Measurements from ENCODE around the gene TMEM270. TPM values are rescaled to one million over a fixed set of nuclear protein-coding genes. Genes with fewer than 3 reads are reported as not detected.
A peak's percentile ranks its signal among the peaks of the same experiment; 100 is the strongest.

Gene TMEM270
- polyA plus RNA-seq, 2 of the 4 experiments (the other 2 are of a cell fraction): not detected

DNA sequence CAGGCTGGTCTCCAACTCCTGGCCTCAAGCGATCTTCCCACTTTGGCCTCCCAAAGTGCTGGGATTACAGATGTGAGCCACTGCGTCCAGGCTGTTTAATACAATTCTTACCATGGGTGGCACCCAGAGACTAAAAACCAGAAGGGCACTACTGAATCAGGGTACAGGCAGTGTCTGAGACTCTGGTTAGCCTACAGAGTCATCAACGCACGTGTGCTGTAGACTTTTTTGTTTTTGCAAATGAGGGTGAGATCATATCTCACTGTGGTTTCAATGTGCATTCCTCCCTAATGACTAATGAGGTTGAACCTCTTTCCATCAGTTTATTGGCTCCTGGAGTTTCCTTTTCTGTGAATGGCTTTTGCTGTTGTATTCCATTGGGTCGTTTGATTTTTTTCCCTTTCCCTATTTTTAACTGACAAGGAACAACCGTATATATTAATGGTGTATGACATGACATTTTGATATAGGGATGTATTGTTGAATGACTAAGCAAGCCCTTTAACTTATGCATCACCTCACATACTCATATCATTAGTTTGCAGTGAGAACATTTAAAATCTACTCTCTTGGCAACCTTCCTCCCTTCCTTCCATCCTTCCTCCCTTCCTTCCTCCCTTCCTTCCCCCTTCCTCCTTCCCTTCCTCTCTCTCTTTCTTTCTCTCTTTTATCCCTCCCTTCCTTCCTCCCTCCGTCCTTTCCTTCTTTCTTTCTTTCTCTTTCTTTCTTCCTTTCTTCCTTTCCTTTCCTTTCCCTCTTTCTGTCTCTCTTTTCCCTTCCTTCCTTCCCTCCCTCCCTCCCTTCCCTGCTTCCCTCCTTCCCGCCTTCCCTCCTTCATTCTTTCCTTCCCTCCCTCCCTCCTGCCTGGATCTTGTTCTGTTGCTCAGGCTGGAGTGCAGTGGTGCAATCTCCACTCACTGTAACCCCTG is 9.3 kb upstream of the TMEM270 start:
- ATAC-seq (peak; percentile 65 to 74), FAIRE-seq (peak; percentile 28), DNase-seq (ENCODE audit: low read depth in 1 of 2, low spot score in 1 of 2) (peak; percentile 62 to 79)
- WGBS (ENCODE audit: missing lambda C conversion rate): 29% methylated on average over 8 of the region's 8 CpGs
- no peaks in the 10 kb centered on the region for H3K9me3 ChIP-seq
- H3K4me1 ChIP-seq: peaks cover 36% of the 10 kb centered on the region
- H3K27ac ChIP-seq: peak overlapping the region; percentile 73 to 83
- TF ChIP-seq PBX3 (IDR thresholded peaks at IDR 0.05) (no peak), E2F6 (IDR thresholded peaks at IDR 0.05; ENCODE audit: borderline replicate concordance, low read depth) (0 out of 2 replicates have a peak, but pooled peaks have one; percentile 31), RNF2 (IDR thresholded peaks at IDR 0.05; ENCODE audit: borderline replicate concordance, low read depth) (no peak), RCOR1 (IDR thresholded peaks at IDR 0.05; ENCODE audit: low read depth, low read length) (no peak), JUNB (IDR thresholded peaks at IDR 0.05) (peak; percentile 42; the same call in 1 of the 2 replicates), NR3C1 (IDR thresholded peaks at IDR 0.05) (no peak), MYC (IDR thresholded peaks at IDR 0.05; ENCODE audit: borderline replicate concordance, low read length) (no peak), CBX8 (IDR thresholded peaks at IDR 0.05) (no peak), RARB (CRISPR knock-in tag; IDR thresholded peaks at IDR 0.05) (no peak), ZFP36 (IDR thresholded peaks at IDR 0.05; ENCODE audit: borderline replicate concordance, partially characterized antibody) (no peak), BHLHE40 (IDR thresholded peaks at IDR 0.05; ENCODE audit: low read depth, low read length) (peak; percentile 74; the same call in 1 of the 2 replicates), JUN (IDR thresholded peaks at IDR 0.05) (0 out of 5 replicates have a peak, but pooled peaks of 1 of the 2 experiments have one; percentile 39), ESRRA (IDR thresholded peaks at IDR 0.05; ENCODE audit: borderline replicate concordance, low read length) (no peak), NPAS2 (CRISPR knock-in tag; IDR thresholded peaks at IDR 0.05; ENCODE audit: borderline replicate concordance) (no peak), ZNF302 (CRISPR knock-in tag; IDR thresholded peaks at IDR 0.05) (no peak), ZSCAN20 (CRISPR knock-in tag; IDR thresholded peaks at IDR 0.05) (no peak), FOSB (CRISPR knock-in tag; IDR thresholded peaks at IDR 0.05) (no peak), FOSL2 (IDR thresholded peaks at IDR 0.05) (peak; percentile 36; the same call in 1 of the 2 replicates), FOSL2 (CRISPR knock-in tag; IDR thresholded peaks at IDR 0.05) (peak; percentile 79), HOXB13 (CRISPR knock-in tag; IDR thresholded peaks at IDR 0.05; ENCODE audit: low read depth) (no peak), HEYL (CRISPR knock-in tag; IDR thresholded peaks at IDR 0.05) (no peak), MAFK (IDR thresholded peaks at IDR 0.05; ENCODE audit: partially characterized antibody) (peak; percentile 53), CEBPB (IDR thresholded peaks at IDR 0.05) (no peak), RFX5 (IDR thresholded peaks at IDR 0.05) (no peak), EP300 (IDR thresholded peaks at IDR 0.05) (no peak), SREBF2 (IDR thresholded peaks at IDR 0.05) (no peak), GATA3 (IDR thresholded peaks at IDR 0.05; ENCODE audit: borderline replicate concordance) (peak; percentile 80), CHD4 (IDR thresholded peaks at IDR 0.05; ENCODE audit: borderline replicate concordance) (no peak)
- TF ChIP-seq, protein P1, sequence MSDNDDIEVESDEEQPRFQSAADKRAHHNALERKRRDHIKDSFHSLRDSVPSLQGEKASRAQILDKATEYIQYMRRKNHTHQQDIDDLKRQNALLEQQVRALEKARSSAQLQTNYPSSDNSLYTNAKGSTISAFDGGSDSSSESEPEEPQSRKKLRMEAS (IDR thresholded peaks at IDR 0.05): peak; percentile 81
- TF ChIP-seq, protein P2, sequence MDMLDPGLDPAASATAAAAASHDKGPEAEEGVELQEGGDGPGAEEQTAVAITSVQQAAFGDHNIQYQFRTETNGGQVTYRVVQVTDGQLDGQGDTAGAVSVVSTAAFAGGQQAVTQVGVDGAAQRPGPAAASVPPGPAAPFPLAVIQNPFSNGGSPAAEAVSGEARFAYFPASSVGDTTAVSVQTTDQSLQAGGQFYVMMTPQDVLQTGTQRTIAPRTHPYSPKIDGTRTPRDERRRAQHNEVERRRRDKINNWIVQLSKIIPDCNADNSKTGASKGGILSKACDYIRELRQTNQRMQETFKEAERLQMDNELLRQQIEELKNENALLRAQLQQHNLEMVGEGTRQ (IDR thresholded peaks at IDR 0.05): 0 out of 2 replicates have a peak, but pooled peaks have one; percentile 20
- TF ChIP-seq, protein P3, sequence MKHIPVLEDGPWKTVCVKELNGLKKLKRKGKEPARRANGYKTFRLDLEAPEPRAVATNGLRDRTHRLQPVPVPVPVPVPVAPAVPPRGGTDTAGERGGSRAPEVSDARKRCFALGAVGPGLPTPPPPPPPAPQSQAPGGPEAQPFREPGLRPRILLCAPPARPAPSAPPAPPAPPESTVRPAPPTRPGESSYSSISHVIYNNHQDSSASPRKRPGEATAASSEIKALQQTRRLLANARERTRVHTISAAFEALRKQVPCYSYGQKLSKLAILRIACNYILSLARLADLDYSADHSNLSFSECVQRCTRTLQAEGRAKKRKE (CRISPR knock-in tag; IDR thresholded peaks at IDR 0.05; ENCODE audit: low read depth): no peak
- POLR2A ChIA-PET: interaction anchor here (1.0 to 1.4 kb wide), 4 partner anchors 10 to 29 kb away, joined by 6 to 25 read pairs (median 8); partner anchors contain the start of gene METTL27
- CTCF ChIA-PET: interaction anchor here (0.5 to 1.6 kb wide), 7 partner anchors 12 to 244 kb away, joined by 3 to 7 read pairs (median 3); no protein-coding TSS in a partner anchor
- no peak overlapping the region for H3K4me3 ChIP-seq
- H3K4me2 ChIP-seq: peak overlapping the region; percentile 53
